Stimulated activated CD4-positive, alpha-beta T cell treated with anti-CD3 and anti-CD28 coated beads, Interleukin-1b, Interleukin-23, amount 100 ng/mL, for 24 hours (primary cell): ENCODE results near the gene PSMB2.
A peak's percentile ranks its signal among the peaks of the same experiment; 100 is the strongest.
"Not testable (repeated sequence)": the region's sequence is repeated elsewhere in the genome, so short reads cannot be mapped to it uniquely, and the experiment has no call there.

ENCODE experiments used
- DNase-seq, 4 experiments: peaks; one replicate each; pipeline ENCODE4 v3.0.0-alpha.2; 2020; ENCODE audit warnings: low read depth in 4 of 4, low spot score in 1 of 4

The PSMB2 gene

GRCh38 chr1:35641233-35641866 lies at the start of gene PSMB2:
Gene PSMB2, minus strand, starts transcription at chr1:35641526. Its CDS starts 94 bp downstream, at chr1:35641432.
- peak; percentile 93 to 98 (median 97) for DNase-seq

- DNase-seq, result no peak
These were observed 49.8 kb upstream of the PSMB2 start for GRCh38 chr1:35691080-35691479.

- not testable (repeated sequence) for DNase-seq
These were observed 48.8 kb upstream of the PSMB2 start for GRCh38 chr1:35690103-35690502.

GRCh38 chr1:35688161-35688560 lies 46.8 kb upstream of the PSMB2 start:
- DNase-seq, result no peak

GRCh38 chr1:35683012-35683411 lies 41.7 kb upstream of the PSMB2 start:
- DNase-seq, result no peak

GRCh38 chr1:35680271-35680670 lies 38.9 kb upstream of the PSMB2 start:
- DNase-seq, result no peak

GRCh38 chr1:35675773-35676172 lies 34.4 kb upstream of the PSMB2 start:
- DNase-seq, result no peak

- DNase-seq, result no peak
These were observed 32.8 kb upstream of the PSMB2 start for GRCh38 chr1:35674111-35674510.

GRCh38 chr1:35672116-35672515 lies 30.8 kb upstream of the PSMB2 start:
- no peak for DNase-seq

- no peak for DNase-seq
These were observed 27.2 kb upstream of the PSMB2 start for GRCh38 chr1:35668506-35668905.

GRCh38 chr1:35666916-35667315 lies 25.6 kb upstream of the PSMB2 start:
- DNase-seq, result no peak

GRCh38 chr1:35666216-35666615 lies 24.9 kb upstream of the PSMB2 start:
- DNase-seq, result no peak

- no peak for DNase-seq
These were observed 22.1 kb upstream of the PSMB2 start for GRCh38 chr1:35663434-35663833.

- no peak for DNase-seq
These were observed 20.1 kb upstream of the PSMB2 start for GRCh38 chr1:35661474-35661795.

GRCh38 chr1:35660581-35661473 lies 19.5 kb upstream of the PSMB2 start:
- no peak for DNase-seq

- DNase-seq, result no peak
These were observed 18.3 kb upstream of the PSMB2 start for GRCh38 chr1:35659589-35659988.

- no peak for DNase-seq
These were observed 16.5 kb upstream of the PSMB2 start for GRCh38 chr1:35657851-35658250.

GRCh38 chr1:35656863-35657232 lies 15.5 kb upstream of the PSMB2 start:
- no peak for DNase-seq

GRCh38 chr1:35656148-35656862 lies 15.0 kb upstream of the PSMB2 start:
- no peak for DNase-seq

- no peak for DNase-seq
These were observed 13.9 kb upstream of the PSMB2 start for GRCh38 chr1:35655196-35655595.

GRCh38 chr1:35650416-35650815 lies 9.1 kb upstream of the PSMB2 start:
- no peak for DNase-seq

- DNase-seq, result no peak
These were observed 4.7 kb upstream of the PSMB2 start for GRCh38 chr1:35646043-35646442.
